ENCODE data around the gene CSK.

- TF ChIP-seq CTCF (IDR thresholded peaks at IDR 0.05; ENCODE audit: low read depth, low read length, poor library complexity, severe bottlenecking) (no peak), EZH2phosphoT487 (IDR thresholded peaks at IDR 0.05; ENCODE audit: borderline replicate concordance, low read length) (no peak)
Observed at GRCh38 chr15:74776821-74777768, 4.8 kb upstream of the CSK start.

All from DOHH2 (cell line).